Glutamatergic neuron (in vitro differentiated cells): ENCODE results near the gene PTPN7. TPM values are rescaled to one million over a fixed set of nuclear protein-coding genes. Genes with fewer than 3 reads are reported as not detected.
"Not testable (repeated sequence)": the region's sequence is repeated elsewhere in the genome, so short reads cannot be mapped to it uniquely, and the experiment has no call there.

ENCODE experiments used
- DNase-seq: peaks from one replicate; pipeline ENCODE4 v3.0.0; 2022
- H3K27ac Mint-ChIP-seq: one replicate; pipeline ENCODE4 v1.8.0; 2020; ENCODE audit warnings: mild to moderate bottlenecking, mixed read lengths, inconsistent platforms; ENCODE audit not compliant: unreplicated experiment
- H3K27me3 Mint-ChIP-seq: one replicate; pipeline ENCODE4 v1.8.0; 2020; ENCODE audit warnings: mild to moderate bottlenecking, moderate library complexity, mixed read lengths, inconsistent platforms; ENCODE audit not compliant: unreplicated experiment
- H3K36me3 Mint-ChIP-seq: one replicate; pipeline ENCODE4 v1.8.0; 2020; ENCODE audit warnings: mild to moderate bottlenecking, mixed read lengths, inconsistent platforms; ENCODE audit not compliant: unreplicated experiment
- H3K4me1 Mint-ChIP-seq: one replicate; pipeline ENCODE4 v1.8.0; 2020; ENCODE audit warnings: mild to moderate bottlenecking, low read depth, mixed read lengths, inconsistent platforms; ENCODE audit not compliant: unreplicated experiment
- H3K4me3 Mint-ChIP-seq: one replicate; pipeline ENCODE4 v1.8.0; 2020; ENCODE audit warnings: mild to moderate bottlenecking, mixed read lengths, inconsistent platforms; ENCODE audit not compliant: unreplicated experiment
- H3K9me3 Mint-ChIP-seq: one replicate; pipeline ENCODE4 v1.8.0; 2020; ENCODE audit warnings: mild to moderate bottlenecking, moderate library complexity, mixed read lengths, inconsistent platforms; ENCODE audit not compliant: unreplicated experiment
- total RNA-seq: library from RNA; stranded (reverse); fragmentation: NEBNext Ultra II Directional; extraction: Animal tissue kit (Norgen Biotek cat#: 25700); gene quantifications from one replicate; pipeline ENCODE4 v1.2.1, GENCODE V29; 2021; ENCODE audit not compliant: unreplicated experiment
- TF ChIP-seq, protein P1 (sequence below): fragments of 200-600 bp; sonication (generic); IDR thresholded peaks from one replicate; pipeline ENCODE4 v1.5.0; 2021; ENCODE audit not compliant: partially characterized antibody, unreplicated experiment

Gene PTPN7
- total RNA-seq, 1 donor from 2014 or later, result not detected

DNA sequence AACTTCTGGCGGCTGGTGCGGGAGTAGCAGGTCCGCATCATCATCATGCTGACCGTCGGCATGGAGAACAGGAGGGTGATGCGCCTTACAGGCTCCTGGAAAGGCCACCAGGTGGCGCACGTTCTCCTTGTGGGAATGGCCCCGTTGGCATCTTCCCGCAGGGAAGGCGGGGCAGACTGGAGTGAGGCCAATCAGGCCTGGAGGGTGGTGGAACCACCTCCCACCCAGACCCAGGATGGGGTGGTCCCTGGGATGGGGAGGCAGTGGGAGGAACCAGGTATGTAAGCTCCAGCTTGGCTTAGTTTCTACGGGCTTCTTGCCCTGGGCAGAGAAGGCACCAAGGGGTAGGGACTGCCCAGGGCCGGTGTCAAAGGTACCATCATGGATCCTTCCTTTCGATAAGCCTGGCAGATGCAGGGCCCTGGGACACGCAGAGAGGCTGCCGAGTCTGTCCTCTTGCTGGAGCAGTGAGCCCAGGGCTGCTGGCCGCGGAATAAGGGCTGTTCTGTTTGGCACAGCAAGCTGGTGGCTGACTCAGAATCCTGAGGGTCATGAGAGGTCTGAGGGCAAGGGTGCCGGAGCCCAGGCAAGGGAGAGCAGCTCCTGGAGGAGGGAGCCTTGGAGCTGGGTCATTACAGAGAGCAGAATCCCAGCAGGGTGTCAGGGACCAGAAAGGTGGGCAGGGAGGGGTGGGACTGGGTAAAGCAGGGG is 24.5 kb upstream of the PTPN7 start:
- TF ChIP-seq, protein P1, sequence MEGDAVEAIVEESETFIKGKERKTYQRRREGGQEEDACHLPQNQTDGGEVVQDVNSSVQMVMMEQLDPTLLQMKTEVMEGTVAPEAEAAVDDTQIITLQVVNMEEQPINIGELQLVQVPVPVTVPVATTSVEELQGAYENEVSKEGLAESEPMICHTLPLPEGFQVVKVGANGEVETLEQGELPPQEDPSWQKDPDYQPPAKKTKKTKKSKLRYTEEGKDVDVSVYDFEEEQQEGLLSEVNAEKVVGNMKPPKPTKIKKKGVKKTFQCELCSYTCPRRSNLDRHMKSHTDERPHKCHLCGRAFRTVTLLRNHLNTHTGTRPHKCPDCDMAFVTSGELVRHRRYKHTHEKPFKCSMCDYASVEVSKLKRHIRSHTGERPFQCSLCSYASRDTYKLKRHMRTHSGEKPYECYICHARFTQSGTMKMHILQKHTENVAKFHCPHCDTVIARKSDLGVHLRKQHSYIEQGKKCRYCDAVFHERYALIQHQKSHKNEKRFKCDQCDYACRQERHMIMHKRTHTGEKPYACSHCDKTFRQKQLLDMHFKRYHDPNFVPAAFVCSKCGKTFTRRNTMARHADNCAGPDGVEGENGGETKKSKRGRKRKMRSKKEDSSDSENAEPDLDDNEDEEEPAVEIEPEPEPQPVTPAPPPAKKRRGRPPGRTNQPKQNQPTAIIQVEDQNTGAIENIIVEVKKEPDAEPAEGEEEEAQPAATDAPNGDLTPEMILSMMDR, result peak; percentile 87
- peak; percentile 95 for DNase-seq

DNA sequence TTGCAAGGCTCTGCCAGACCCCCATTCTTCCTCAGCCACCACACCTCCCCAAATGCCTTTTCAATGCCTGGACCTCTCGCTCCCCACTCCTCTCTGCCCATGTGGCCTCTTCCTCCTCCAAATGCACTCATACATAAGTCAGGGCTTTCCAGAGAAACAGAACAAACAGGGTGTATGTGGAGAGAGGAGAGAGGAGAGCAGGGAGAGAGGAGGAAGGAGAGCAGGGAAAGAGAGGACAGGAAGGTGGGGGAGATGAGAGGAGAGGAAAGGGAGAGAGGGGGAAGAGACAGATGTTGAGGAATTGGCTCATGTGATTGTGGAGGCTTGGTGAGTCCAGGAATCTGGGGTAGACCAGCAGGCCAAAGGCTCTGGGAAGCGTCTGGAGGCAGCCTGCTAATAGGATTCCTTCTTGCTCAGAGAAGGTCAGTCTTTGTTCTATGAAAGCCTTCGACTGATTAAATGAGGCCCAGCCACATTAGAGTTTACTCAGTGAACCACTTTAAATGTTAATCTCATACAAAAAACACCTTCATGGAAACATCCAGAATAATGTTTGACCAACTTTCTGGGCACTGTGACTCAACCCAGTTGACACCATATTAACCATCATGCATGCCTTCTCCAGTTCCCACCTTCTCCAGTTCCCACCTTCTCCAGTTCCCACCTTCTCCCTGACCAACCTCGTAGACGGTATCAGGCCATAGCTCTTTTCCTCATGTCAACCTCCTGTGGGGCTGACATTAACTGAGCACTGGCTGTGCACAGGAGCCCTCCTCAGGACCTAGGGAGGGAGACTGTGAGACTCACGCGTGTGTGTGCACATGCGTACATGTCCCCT is 21.9 kb upstream of the PTPN7 start:
- Mint-ChIP-seq H3K4me1 (no peaks in the 10 kb centered on the region), H3K36me3 (no peaks in the 10 kb centered on the region), H3K4me3 (no peak overlapping the region), H3K27me3 (peaks cover 9% of the 10 kb centered on the region), H3K9me3 (peaks cover 8% of the 10 kb centered on the region), H3K27ac (no peak overlapping the region)
- TF ChIP-seq, protein P1, result no peak
- DNase-seq, result no peak

More for the DNA sequence above, 24.5 kb upstream of the PTPN7 start:
- Mint-ChIP-seq H3K9me3 (peaks cover 2% of the 10 kb centered on the region), H3K27me3 (peaks cover 9% of the 10 kb centered on the region), H3K4me3 (no peak overlapping the region), H3K27ac (no peak overlapping the region), H3K4me1 (peaks cover 6% of the 10 kb centered on the region), H3K36me3 (no peaks in the 10 kb centered on the region)

DNA sequence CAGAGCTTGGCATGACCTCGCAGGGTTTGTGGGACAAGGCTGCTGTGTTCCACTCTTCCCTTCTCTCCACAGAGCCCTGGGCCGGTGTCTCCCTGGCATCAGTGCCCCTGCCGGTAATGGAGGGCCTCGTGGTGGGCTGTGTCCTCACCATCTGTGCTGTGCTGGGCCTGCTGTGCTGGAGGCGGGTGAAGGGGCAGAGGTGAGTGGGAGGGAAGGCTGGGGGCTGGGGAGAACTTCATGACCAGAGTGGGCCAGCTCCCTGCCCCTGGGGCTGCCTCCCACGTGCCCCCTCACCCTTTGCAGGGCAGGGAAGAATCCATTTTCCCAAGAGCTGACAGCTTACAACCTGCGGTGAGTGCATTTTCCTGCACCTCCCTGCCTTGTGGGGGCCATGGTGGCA is 21.2 kb upstream of the PTPN7 start:
- H3K36me3 Mint-ChIP-seq, result no peaks in the 10 kb centered on the region
- no peak overlapping the region for H3K4me3 Mint-ChIP-seq
- H3K27ac Mint-ChIP-seq, result no peak overlapping the region
- peaks cover 8% of the 10 kb centered on the region for H3K9me3 Mint-ChIP-seq
- H3K4me1 Mint-ChIP-seq, result no peaks in the 10 kb centered on the region
- DNase-seq, result no peak
- H3K27me3 Mint-ChIP-seq, result peaks cover 9% of the 10 kb centered on the region
- TF ChIP-seq, protein P1, result no peak

DNA sequence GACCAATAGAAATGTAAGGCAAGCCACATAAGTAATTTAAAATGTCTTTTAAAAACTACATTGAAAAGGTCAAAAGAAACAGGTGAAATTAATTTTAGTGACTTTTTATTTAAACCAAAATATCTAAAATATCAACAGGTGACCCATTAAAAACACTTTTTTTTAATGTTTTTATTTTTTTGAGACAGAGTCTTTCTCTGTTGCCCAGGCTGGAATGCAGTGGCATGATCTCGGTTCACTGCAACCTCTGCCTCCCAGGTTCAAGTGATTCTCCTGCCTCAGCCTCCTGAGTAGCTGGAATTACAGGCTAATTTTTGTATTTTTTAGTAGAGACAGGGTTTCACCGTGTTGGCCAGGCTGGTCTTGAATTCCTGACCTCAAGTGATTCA is 20.3 kb upstream of the PTPN7 start:
- H3K36me3 Mint-ChIP-seq, H3K4me1 Mint-ChIP-seq, H3K27me3 Mint-ChIP-seq, DNase-seq, H3K27ac Mint-ChIP-seq, H3K9me3 Mint-ChIP-seq, H3K4me3 Mint-ChIP-seq: not testable (repeated sequence)

DNA sequence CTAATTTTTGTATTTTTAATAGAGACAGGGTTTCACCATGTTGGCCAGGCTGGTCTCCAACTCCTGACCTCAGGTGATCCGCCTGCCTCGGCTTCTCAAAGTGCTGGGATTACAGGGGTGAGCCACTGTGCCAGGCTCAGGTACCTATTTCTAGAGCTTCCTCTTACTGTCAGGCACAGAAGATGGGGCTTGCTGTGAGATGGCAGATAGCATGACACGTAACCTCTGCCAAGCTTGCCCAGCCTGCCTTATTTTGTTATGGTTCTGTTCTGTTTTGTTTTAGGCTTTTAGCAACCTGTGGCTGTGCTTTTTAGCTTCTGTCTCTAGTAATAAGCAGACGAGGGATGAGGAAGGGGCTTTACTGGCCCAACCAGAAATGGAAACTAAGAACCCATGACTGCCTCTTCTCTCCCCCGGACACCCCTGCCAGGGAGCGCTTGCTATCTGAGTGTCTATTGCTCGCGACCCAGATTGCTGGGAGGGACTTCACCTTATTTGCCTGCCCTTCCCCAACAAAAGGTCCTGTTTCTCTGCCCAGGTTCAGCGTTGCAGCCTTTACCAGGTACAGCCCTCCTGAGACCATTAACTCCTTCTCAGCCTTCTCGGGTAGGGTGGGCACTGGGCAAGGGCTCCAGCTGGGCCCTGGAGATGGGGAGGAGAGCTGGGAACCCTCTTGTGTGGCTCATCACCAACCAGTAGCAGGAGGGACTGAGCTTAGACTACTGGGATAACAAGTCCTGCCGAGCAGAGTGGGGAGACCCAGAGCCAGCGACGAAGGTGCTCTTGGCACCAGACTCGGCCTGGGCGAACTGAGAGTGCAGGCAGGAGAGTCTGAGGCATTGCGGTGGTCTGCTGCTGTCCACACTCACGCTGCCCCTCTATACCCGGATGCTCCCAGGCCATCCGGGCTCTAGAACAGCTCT is 19.7 kb upstream of the PTPN7 start:
- H3K36me3 Mint-ChIP-seq, result no peaks in the 10 kb centered on the region
- no peaks in the 10 kb centered on the region for H3K4me1 Mint-ChIP-seq
- H3K9me3 Mint-ChIP-seq, result peaks cover 6% of the 10 kb centered on the region
- DNase-seq, result no peak
- peaks cover 9% of the 10 kb centered on the region for H3K27me3 Mint-ChIP-seq
- TF ChIP-seq, protein P1, result no peak
- no peak overlapping the region for H3K4me3 Mint-ChIP-seq
- no peak overlapping the region for H3K27ac Mint-ChIP-seq
